Activated T-cell treated with anti-CD3 and anti-CD28 coated beads, Interleukin-2, amount 50 U/mL, for 1 hour (primary cell): ENCODE measurements around the gene ANKRD11.
"Not testable (repeated sequence)": the region's sequence is repeated elsewhere in the genome, so short reads cannot be mapped to it uniquely, and the experiment has no call there.

Experiments used
- DNase-seq: peaks from one replicate; pipeline ENCODE4 v3.0.0-alpha.2; 2020

ANKRD11 gene

GRCh38 chr16:89306457-89307420 is 183.6 kb downstream of the ANKRD11 start:
- DNase-seq, result not testable (repeated sequence)

DNA sequence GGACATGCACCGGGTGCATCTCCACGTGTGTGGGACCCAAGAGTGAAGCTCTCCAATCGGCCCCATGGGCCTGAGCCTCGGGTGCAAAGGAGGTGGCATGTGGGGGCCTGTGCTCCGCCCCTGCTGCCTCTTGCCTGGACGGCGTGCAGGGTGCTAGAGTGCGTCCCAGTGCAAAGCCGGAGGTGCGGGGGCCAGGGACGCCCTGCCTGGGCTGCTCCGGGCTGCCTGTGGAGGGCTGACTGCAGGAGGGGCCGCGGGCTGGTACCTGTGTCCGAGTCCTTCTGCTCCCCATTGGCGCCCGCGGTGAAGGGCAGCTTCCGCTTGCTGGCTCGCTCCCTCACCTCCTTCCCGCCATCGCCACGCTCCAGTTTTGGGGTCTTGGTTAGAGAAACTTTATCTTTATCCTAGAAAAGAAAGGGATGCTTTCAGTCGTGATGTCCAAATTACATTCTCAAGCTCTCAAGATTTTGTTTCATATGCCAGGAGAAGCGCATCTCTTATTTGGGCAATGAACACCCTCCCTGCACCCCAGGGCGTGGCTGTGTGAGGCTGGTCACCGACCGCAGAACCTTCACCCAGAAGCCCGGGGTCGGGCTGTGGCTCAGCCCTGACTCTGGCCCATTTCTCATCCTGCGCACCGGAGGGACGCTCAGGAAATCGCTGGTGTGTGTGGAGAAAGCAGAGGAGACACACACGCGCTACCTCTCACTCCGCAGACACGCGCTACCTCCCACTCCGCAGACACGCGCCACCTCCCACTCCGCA is 185.2 kb downstream of the ANKRD11 start:
- DNase-seq, result no peak

- DNase-seq, result no peak
Measured at GRCh38 chr16:89304181-89304851, 186.0 kb downstream of the ANKRD11 start.

- DNase-seq, result no peak
Measured at GRCh38 chr16:89303617-89304016, 186.7 kb downstream of the ANKRD11 start.

DNA sequence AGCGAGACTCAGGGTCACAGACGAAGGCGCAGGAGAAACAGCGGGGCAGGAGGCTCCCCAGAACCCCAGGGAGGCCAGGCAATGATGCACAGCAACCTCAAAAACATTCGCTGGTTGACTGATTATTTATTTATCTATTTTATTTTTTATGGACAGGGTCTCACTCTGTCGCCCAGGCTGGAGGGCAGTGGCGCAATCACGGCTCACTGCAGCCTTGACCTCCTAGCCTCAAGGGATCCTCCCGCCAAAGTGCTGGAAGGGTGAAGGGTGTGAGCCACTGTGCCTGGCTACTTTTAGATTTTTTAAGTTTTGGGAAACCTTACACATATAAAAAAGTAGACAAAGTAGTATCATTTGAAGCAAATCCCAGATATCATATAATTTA is 189.4 kb downstream of the ANKRD11 start:
- no peak for DNase-seq

DNA sequence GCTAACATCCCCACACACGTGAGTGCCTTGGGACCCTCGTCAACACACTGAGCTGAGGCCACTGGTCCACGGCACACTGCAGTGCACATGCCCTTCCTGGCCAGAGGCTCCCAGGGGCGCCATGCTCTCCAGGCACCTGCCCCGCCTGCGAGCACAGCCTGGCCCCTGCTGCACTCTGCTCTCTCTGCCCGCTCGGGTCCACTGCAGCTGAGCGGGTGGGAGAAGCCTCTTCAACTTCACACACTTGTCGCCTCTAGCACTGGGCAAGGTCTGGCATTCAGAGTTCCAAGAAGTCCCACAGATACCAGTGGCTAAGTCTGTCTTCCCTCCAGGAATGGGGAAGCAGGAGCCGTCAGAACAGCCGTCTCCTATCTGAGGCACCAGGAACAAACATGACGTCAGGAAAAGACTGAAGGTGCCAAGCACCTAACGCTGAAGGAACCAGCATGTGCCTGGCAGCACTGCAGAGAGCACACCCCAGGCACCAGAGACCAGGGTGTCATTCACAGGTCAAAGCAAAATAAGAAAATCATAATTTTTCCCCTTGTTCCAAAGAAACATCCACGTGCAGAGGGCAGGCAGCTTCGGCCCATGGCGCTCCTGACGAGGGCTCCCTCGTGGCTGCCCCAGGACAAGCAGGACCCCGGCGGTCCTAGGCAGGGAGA is 189.9 kb downstream of the ANKRD11 start:
- no peak for DNase-seq

DNA sequence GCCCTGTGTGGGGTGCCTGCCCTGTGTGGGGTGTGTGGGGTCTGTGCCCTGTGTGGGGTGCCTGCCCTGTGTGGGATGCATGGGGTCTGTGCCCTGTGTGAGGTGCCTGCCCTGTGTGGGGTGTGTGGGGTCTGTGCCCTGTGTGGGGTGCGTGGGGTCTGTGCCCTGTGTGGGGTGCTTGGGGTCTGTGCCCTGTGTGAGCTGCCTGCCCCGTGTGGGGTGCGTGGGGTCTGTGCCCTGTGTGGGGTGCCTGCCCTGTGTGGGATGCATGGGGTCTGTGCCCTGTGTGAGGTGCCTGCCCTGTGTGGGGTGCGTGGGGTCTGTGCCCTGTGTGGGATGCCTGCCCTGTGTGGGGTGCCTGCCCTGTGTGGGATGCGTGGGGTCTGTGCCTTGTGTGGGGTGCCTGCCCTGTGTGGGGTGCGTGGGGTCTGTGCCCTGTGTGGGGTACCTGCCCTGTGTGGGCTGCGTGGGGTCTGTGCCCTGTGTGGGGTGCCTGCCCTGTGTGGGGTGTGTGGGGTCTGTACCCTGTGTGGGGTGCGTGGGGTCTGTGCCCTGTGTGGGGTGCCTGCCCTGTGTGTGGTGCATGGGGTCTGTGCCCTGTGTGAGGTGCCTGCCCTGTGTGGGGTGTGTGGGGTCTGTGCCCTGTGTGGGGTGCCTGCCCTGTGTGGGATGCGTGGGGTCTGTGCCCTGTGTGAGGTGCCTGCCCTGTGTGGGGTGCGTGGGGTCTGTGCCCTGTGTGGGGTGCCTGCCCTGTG is 190.8 kb downstream of the ANKRD11 start:
- DNase-seq, result not testable (repeated sequence)

GRCh38 chr16:89298623-89299225 is 191.6 kb downstream of the ANKRD11 start:
- DNase-seq, result no peak

- no peak for DNase-seq
Measured at GRCh38 chr16:89297910-89298545, 192.3 kb downstream of the ANKRD11 start.

GRCh38 chr16:89297156-89297874 is 193.0 kb downstream of the ANKRD11 start:
- no peak for DNase-seq

DNA sequence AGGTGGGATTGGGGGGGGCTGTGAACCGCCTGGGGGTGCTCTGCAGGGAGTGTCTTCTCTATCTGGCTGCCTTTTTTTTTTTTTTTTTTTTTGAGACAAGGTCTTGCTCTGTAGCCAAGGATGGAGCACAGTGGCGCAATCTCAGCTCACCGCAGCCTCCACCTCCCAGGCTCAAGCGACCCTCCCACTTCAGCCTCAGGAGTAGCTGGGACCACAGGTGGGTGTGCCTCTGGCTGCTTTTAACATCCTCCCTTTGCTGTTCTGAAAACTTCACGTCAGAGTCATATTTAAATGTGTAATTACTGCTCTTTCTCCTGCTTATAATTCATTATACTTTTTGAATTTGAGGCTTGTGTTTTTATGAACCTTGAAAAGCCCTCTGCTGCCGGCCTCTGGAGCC is 194.4 kb downstream of the ANKRD11 start:
- no peak for DNase-seq

DNA sequence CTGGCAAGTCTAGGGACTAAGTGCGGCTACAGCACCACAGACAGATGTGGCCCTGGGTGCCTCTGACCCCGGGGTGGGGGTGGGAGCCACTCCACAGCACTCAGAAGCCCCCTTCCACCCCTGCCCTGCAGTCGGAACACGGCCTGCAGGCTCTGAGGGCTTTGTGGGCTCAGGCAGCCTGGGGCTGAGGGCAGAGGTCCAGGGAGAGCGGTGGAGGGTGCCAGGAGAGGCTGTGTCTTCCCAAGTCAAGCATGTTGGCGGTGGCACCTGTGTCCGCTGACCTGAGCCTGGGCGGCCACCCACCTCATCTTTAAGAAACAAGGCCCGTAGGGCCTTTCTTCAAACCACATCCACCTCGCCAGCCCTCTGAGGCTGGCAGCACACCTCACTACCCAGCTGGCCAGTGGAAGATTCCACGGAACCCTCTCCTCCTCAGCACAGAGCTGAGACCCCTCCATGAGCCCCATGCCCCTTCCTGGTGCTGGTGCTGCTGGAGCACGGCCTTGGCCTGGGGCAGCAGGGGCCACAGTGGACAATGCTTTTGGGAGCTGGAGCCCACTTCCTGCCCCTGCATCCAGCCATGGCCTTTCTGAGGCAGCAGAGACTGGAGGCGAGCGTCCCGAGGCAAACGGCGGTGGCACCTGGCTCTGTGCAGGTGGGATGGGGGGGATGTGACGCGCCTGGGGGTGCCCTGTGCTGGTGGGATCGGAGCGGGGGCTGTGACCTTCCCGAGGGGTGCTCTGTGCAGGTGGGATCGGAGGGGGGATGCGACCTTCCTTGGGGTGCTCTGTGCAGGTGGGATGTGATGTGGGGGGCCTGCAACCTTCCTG is 195.1 kb downstream of the ANKRD11 start:
- no peak for DNase-seq

DNA sequence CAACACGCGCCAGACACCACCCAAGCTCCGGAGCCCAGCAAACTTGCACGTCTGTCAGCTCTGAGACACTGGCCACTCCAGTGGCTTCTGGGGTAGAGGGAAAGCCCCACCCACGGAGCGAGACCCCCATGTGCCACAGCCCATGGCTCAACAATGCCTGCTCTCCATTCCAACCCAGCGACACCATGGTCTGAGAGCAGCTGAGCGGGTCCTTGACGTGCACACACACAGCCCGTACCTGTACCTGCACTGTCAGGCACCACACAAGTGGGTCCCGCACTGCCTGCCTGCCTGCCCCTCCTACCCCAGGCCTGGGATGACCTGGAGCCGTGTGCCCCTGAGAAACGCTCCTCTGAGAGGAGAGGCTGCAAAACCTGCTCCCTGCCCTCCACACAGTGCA is 195.9 kb downstream of the ANKRD11 start:
- DNase-seq, result no peak

DNA sequence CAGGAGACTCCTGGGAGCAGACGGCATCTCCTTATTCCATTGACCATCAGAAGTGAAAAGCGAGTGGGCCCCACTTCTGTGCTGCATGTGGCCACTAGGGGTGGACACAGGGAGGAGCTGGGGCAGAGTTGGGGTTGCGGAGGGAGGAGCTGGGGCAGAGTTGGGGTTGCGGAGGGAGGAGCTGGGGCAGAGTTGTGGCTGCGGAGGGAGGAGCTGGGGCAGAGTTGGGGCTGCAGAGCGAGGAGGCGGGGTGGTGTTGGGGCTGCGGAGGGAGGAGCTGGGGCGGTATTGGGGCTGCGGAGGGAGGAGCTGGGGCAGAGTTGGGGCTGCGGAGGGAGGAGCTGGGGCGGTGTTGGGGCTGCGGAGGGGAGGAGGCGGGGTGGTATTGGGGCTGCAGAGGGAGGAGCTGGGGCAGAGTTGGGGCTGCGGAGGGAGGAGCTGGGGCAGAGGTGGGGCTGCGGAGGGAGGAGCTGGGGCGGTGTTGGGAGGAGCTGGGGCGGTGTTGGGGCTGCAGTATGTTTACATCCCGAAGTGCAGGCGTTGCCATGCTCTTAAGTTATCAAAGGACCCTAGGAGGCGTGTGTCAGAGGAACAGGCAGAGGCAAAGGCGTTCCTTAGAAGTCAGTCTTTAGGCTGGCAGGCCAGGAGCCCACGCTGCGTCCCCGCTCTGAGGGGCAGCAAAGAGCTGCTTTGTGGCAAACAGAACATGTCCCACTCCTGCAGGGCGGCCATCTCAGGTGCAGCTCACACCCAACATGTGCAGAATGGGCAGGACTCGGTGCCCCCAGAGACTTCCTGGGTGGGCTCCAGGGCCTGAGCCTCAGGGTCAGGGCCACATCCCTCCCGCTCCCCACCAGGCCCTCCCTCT is 196.9 kb downstream of the ANKRD11 start:
- DNase-seq, result no peak

DNA sequence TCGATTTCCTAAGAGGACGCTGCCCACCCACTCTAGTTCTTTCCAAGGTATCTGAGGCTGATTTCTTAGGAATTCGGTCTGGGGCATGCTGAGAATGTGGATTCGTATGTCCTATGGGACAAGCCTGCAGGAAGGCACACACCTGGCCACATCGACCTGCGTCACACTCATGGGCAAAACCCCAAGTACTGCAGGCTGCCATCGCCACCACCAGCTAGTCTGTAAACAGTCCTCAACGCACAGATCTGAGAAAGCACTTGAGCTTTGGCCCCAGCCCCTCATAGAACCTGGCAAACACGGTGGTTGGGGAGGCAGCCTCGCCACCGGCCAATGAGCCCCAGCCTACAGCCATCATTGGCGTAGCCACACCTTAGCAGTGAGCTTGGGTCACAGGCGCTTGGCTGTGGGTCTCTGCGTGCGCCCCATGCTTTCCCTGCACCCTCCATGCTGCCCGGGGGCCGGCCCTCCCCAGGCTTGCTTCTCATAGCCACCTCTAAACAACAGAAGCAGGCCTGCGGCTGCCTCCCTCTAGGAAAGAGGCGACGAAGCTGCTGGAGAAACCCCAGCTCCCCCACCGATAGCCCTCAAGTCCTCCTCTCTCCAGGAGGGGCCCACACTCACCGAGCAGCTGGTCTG is 197.8 kb downstream of the ANKRD11 start:
- DNase-seq, result no peak

- no peak for DNase-seq
Measured at GRCh38 chr16:89291776-89292175, 198.6 kb downstream of the ANKRD11 start.

DNA sequence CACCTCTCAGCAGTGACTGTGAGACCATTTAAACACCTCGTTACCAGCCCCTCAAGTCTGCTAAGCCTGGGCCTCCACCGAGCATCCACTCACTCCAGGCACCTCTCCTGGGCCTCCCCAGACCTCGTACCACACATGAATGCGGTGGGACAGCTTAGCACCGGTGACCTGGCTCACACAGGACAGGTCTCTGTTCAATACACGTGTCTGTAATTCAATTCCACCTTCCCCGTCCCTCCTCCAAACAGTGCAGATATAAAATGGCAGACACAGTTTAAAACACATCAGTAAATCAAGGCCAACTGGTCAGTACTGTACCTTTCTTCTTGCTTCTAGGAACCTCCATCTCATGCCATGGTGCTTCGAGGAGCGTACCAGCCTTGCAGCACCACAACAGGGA is 199.0 kb downstream of the ANKRD11 start:
- DNase-seq, result no peak

DNA sequence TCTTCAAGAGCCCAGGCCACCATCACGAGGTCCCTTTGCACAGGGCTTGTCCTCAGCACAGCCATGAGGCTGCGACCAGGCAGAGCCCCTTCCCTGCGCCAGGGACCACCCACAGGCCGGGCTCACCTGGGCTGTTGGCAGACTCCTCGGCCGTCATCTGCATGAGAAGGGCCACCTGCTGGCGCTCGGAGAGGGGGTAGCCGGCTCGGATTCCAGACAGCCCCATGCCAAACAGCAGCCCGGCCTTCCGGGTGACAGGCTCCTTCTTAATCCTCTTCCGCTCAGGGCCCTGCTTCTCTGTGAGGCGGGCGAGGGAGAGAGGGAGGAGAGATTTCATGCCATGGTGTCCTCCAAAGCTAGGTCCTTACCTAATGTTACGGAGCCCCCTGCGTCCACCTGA is 199.5 kb downstream of the ANKRD11 start:
- DNase-seq, result no peak
